C4-2B (cell line): ENCODE measurements around the gene TTC39A.

Experiments used
- ZFX ChIP-seq: fragments of 450-650 bp; IDR thresholded peaks from 2 replicates; pipeline ENCODE4 v1.6.1; 2017
- TF ChIP-seq, protein P1 (sequence below): fragments of 450-650 bp; conservative IDR thresholded peaks from 2 replicates; pipeline ENCODE4 v1.5.1; 2017; ENCODE audit warnings: mild to moderate bottlenecking

DNA sequence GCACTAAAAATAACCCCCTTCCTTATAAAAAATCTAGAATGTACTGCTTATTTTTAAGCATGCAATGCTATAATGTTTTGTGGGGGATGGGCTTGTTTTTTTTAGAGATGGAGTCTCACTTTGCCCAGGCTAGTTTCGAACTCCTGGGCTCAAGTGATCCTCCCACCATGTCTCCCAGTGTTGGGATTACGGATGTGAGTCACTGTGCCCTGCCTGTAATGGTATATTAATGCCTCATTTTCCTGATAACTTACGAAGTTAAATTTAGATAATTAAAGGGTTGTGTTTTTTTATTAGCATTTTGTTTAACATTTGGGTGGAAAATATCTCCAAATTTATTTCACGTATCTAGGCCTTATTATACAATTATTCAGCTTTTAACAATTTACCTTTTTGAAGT lies 87.8 kb downstream of the TTC39A start:
- TF ChIP-seq, protein P1, sequence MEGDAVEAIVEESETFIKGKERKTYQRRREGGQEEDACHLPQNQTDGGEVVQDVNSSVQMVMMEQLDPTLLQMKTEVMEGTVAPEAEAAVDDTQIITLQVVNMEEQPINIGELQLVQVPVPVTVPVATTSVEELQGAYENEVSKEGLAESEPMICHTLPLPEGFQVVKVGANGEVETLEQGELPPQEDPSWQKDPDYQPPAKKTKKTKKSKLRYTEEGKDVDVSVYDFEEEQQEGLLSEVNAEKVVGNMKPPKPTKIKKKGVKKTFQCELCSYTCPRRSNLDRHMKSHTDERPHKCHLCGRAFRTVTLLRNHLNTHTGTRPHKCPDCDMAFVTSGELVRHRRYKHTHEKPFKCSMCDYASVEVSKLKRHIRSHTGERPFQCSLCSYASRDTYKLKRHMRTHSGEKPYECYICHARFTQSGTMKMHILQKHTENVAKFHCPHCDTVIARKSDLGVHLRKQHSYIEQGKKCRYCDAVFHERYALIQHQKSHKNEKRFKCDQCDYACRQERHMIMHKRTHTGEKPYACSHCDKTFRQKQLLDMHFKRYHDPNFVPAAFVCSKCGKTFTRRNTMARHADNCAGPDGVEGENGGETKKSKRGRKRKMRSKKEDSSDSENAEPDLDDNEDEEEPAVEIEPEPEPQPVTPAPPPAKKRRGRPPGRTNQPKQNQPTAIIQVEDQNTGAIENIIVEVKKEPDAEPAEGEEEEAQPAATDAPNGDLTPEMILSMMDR = no peak
- TF ChIP-seq ZFX = no peak
